HG02588 (cell line): Measurements from ENCODE around the gene CNN3.

Experiments
- ATAC-seq: cut with Tn5 transposase; IDR thresholded peaks from one replicate; pipeline ENCODE4 v1.9.1; 2021; ENCODE audit warnings: mild to moderate bottlenecking, moderate library complexity; ENCODE audit not compliant: unreplicated experiment

The CNN3 gene

GRCh38 chr1:94858276-94858675 lies 68.6 kb downstream of the CNN3 start:
- ATAC-seq: no peak

GRCh38 chr1:94856868-94857267 lies 70.0 kb downstream of the CNN3 start:
- ATAC-seq: no peak

GRCh38 chr1:94856004-94856403 lies 70.9 kb downstream of the CNN3 start:
- no peak for ATAC-seq

GRCh38 chr1:94855307-94855700 lies 71.6 kb downstream of the CNN3 start:
- no peak for ATAC-seq

GRCh38 chr1:94854458-94855306 lies 72.2 kb downstream of the CNN3 start:
- peak; percentile 99 for ATAC-seq

GRCh38 chr1:94852788-94853187 lies 74.1 kb downstream of the CNN3 start:
- ATAC-seq: no peak

- ATAC-seq: no peak
Observed at GRCh38 chr1:94851571-94851970, 75.3 kb downstream of the CNN3 start.
